Activated naive CD4-positive, alpha-beta T cell treated with anti-CD3 and anti-CD28 coated beads for 36 hours (primary cell): Measurements from ENCODE around the gene NOX5. TPM values are rescaled to one million over a fixed set of nuclear protein-coding genes. Genes with fewer than 3 reads are reported as not detected.
A peak's percentile ranks its signal among the peaks of the same experiment; 100 is the strongest.

Experiments
- CTCF ChIA-PET: fragments of 350-600 bp; sonication (Branson Sonifier 250); formaldehyde crosslinking; loops from one replicate; lab custom pipeline; 2021; ENCODE audit warnings: antibody characterized with exemption; lab: Charles Lee
- DNase-seq: peaks from one replicate; pipeline ENCODE4 v3.0.0-alpha.2; 2020
- H3K27ac Mint-ChIP-seq: one replicate; pipeline ENCODE4 v1.8.0; 2021; ENCODE audit warnings: mild to moderate bottlenecking, mixed read lengths
- H3K27me3 Mint-ChIP-seq: one replicate; pipeline ENCODE4 v1.8.0; 2021; ENCODE audit warnings: low read depth, mixed read lengths
- H3K36me3 Mint-ChIP-seq: one replicate; pipeline ENCODE4 v1.8.0; 2021; ENCODE audit warnings: low read depth, mixed read lengths
- H3K4me1 Mint-ChIP-seq: one replicate; pipeline ENCODE4 v1.8.0; 2021; ENCODE audit warnings: low read depth, mixed read lengths
- H3K4me3 Mint-ChIP-seq: one replicate; pipeline ENCODE4 v1.8.0; 2021; ENCODE audit warnings: mild to moderate bottlenecking, moderate library complexity, mixed read lengths
- H3K9me3 Mint-ChIP-seq: one replicate; pipeline ENCODE4 v1.8.0; 2021; ENCODE audit warnings: mixed read lengths
- intact Hi-C: fragments of 100-400 bp; cut with micrococcal nuclease; formaldehyde crosslinking; loops from one replicate; pipeline ENCODE4 v1.15.1; 2023
- total RNA-seq, 2 experiments: library from RNA; stranded (reverse); gene quantifications; one replicate each; pipeline ENCODE4 v1.2.3, GENCODE V29; 2021

NOX5 gene
- total RNA-seq, 2 experiments from 2014 or later: not detected

DNA sequence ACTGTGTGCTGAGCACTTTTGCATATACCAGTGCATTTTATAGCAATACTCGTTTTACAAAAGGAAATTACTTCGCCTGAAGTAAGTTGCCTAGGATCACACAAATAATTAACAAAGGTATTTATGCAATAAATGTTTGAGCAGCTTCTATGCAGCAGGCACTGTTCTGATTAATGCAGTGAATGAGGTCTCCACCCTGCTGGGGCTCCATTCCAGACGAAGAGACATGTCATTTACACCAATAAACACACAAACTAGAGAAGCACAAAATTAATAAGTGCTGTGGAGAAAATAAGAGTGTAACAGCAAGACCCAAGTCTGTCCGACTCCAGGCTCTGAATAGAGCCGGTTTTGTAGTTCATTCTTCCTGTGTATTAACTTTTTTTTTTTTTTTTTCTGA is 17.5 kb downstream of the NOX5 start:
- intact Hi-C loops: no loop called here
- Mint-ChIP-seq H3K27me3 (peaks cover 31% of the 10 kb centered on the region), H3K4me3 (peak overlapping the region; percentile 24), H3K9me3 (no peaks in the 10 kb centered on the region), H3K36me3 (no peaks in the 10 kb centered on the region), H3K4me1 (peaks cover 8% of the 10 kb centered on the region), H3K27ac (no peak overlapping the region)
- DNase-seq: no peak
- CTCF ChIA-PET: interaction anchor here (0.6 to 2.0 kb wide), 9 partner anchors 9 to 350 kb away, joined by 3 to 10 read pairs (median 4); no protein-coding TSS in a partner anchor

DNA sequence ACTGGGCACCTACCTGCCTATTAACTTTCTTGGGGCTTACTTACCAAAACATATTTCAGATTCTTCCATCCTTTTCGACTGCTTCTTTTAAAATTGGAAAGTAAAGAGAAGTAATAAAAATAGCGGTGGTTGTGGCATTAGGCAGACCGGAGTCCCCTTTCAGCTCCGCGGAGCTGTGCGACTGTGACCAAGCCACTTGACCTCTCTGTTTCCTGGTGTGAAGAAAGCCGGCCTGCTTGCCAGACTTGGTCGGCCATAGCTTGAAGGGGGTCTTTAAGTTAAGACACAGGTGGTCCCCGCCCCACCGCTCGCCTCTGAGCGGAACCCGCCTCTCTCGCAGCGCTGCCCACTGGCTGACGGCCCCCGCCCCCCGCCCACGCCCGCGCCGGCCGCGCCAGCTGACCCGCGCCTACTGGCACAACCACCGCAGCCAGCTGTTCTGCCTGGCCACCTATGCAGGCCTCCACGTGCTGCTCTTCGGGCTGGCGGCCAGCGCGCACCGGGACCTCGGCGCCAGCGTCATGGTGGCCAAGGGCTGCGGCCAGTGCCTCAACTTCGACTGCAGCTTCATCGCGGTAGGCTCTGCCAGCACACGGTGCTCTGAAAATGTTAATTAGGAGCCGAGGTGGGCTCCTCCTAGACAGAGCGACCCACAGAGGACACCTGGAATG is 18.3 kb downstream of the NOX5 start:
- Mint-ChIP-seq H3K4me1 (peaks cover 8% of the 10 kb centered on the region), H3K36me3 (no peaks in the 10 kb centered on the region), H3K27me3 (peaks cover 36% of the 10 kb centered on the region), H3K9me3 (no peaks in the 10 kb centered on the region), H3K4me3 (no peak overlapping the region), H3K27ac (no peak overlapping the region)
- CTCF ChIA-PET: interaction anchor here (2.0 kb wide), 1 partner anchor 26 kb away, joined by 10 read pairs; no protein-coding TSS in a partner anchor
- intact Hi-C loops: no loop called here
- no peak for DNase-seq

DNA sequence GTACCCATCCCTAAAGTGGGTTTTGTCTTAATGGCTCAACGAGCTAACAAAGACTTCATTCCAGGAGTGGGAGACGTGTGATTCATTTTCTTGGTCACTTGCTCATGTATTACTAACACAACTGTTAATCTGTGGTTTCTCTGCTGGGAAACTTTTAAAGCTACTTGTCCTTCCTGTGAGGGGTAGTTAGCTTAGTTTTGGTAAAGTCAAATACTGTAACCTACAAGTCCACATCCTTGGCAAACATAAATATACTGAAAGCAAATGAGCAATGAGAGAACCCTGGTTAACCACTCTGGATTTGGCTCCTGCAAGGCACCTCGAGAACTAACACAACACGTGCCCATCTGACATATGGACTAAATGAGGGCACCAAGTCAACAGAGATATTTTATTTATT is 19.9 kb downstream of the NOX5 start:
- peaks cover 8% of the 10 kb centered on the region for H3K4me1 Mint-ChIP-seq
- DNase-seq: no peak
- H3K4me3 Mint-ChIP-seq: no peak overlapping the region
- no peak overlapping the region for H3K27ac Mint-ChIP-seq
- H3K27me3 Mint-ChIP-seq: peaks cover 35% of the 10 kb centered on the region
- intact Hi-C loops: no loop called here
- H3K9me3 Mint-ChIP-seq: no peaks in the 10 kb centered on the region
- no peaks in the 10 kb centered on the region for H3K36me3 Mint-ChIP-seq
- CTCF ChIA-PET: interaction anchor here (0.7 to 1.0 kb wide), 4 partner anchors 12 to 423 kb away, joined by 3 read pairs; no protein-coding TSS in a partner anchor

DNA sequence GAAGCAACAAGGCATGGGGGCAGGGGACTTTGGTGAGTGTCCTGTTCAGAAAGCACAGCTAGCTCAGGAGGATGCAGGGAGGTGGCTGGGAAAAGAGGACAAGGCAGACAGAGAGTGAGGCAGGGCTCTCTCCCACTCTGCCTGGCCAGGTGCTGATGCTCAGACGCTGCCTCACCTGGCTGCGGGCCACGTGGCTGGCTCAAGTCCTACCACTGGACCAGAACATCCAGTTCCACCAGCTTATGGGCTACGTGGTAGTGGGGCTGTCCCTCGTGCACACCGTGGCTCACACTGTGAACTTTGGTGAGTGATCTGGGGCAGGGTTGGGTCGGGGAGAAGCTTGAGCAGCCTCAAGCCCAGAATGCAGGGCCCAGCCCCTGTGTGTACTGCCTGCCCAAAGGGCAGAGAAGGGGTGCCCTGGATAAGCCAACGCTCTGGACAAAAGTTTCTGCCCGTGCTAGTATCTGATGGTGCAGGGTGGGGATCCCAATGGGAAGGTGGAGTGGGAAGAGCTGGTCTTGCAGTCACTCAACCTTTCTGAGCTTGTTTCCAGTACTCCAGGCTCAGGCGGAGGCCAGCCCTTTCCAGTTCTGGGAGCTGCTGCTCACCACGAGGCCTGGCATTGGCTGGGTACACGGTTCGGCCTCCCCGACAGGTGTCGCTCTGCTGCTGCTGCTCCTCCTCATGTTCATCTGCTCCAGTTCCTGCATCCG is 20.9 kb downstream of the NOX5 start:
- H3K27ac Mint-ChIP-seq: no peak overlapping the region
- no peak overlapping the region for H3K4me3 Mint-ChIP-seq
- CTCF ChIA-PET: interaction anchor here (0.5 kb wide), 1 partner anchor 109 kb away, joined by 5 read pairs; no protein-coding TSS in a partner anchor
- DNase-seq: peak; percentile 23
- H3K9me3 Mint-ChIP-seq: no peaks in the 10 kb centered on the region
- H3K27me3 Mint-ChIP-seq: peaks cover 32% of the 10 kb centered on the region
- intact Hi-C loops: no loop called here
- H3K36me3 Mint-ChIP-seq: no peaks in the 10 kb centered on the region
- peaks cover 8% of the 10 kb centered on the region for H3K4me1 Mint-ChIP-seq

DNA sequence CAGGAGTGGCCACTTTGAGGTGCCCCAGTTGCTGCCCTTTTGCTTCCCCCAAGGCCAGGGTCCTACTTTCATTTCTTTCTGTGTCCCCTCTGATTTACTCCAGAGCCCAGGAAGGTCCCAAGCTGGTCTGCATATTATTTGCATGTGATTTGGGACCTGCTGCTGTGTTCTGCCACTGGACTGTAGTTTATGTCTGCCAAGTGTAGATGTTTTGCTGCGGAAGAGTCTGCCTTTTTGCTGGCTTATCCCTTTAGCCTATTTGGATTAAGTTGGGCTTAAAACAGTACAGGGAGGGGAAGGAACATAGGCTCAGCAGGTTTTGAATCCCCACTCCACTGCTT is 21.4 kb downstream of the NOX5 start:
- intact Hi-C loops: no loop called here
- H3K4me1 Mint-ChIP-seq: peaks cover 8% of the 10 kb centered on the region
- CTCF ChIA-PET: interaction anchor here (0.5 kb wide), 1 partner anchor 109 kb away, joined by 5 read pairs; no protein-coding TSS in a partner anchor
- DNase-seq: no peak
- H3K27me3 Mint-ChIP-seq: peaks cover 29% of the 10 kb centered on the region
- H3K36me3 Mint-ChIP-seq: no peaks in the 10 kb centered on the region
- no peaks in the 10 kb centered on the region for H3K9me3 Mint-ChIP-seq
- no peak overlapping the region for H3K27ac Mint-ChIP-seq
- no peak overlapping the region for H3K4me3 Mint-ChIP-seq

DNA sequence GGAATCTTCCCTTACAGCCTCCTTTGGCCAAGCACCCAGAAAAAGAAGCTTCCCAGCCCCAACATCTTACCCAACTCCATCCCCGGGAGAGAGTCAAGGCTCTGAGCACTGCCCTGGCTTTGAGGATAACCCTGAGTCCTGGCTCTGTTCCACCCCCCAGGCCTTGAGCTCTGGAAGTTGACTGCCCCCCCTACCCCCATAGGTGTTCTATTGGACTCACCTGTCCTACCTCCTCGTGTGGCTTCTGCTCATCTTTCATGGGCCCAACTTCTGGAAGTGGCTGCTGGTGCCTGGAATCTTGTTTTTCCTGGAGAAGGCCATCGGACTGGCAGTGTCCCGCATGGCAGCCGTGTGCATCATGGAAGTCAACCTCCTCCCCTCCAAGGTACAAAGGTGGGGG is 22.3 kb downstream of the NOX5 start:
- Mint-ChIP-seq H3K36me3 (no peaks in the 10 kb centered on the region), H3K4me1 (peaks cover 7% of the 10 kb centered on the region), H3K27ac (no peak overlapping the region), H3K4me3 (no peak overlapping the region), H3K9me3 (no peaks in the 10 kb centered on the region), H3K27me3 (peaks cover 26% of the 10 kb centered on the region)
- DNase-seq: no peak
- CTCF ChIA-PET: interaction anchor here (1.3 kb wide), 1 partner anchor 358 kb away, joined by 3 read pairs; no protein-coding TSS in a partner anchor
- intact Hi-C loops: no loop called here

DNA sequence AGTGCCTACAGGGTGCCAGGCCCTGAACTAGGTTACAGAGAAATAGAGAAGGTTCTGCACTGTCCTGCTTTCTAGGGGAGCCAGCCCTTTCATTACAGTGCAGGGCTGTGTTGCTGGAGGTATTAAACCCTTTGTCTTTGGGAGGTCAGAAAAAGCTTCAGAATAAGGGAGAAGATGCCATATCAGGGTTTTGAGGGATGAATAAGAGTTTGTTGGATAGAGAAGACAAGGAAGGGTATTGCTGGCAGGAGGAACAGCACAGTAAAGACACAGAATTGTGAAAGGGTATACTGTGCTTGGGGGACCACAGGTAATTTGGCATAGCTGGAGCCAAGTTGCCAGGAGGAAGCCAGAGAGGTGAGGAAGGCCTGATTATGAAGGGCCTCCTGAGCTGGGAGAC is 23.0 kb downstream of the NOX5 start:
- Mint-ChIP-seq H3K4me1 (peaks cover 4% of the 10 kb centered on the region), H3K4me3 (no peak overlapping the region), H3K9me3 (no peaks in the 10 kb centered on the region), H3K36me3 (no peaks in the 10 kb centered on the region), H3K27me3 (peaks cover 23% of the 10 kb centered on the region), H3K27ac (no peak overlapping the region)
- CTCF ChIA-PET: interaction anchor here (0.9 to 1.3 kb wide), 2 partner anchors 14 to 357 kb away, joined by 3 read pairs; no protein-coding TSS in a partner anchor
- intact Hi-C loops: no loop called here
- no peak for DNase-seq

DNA sequence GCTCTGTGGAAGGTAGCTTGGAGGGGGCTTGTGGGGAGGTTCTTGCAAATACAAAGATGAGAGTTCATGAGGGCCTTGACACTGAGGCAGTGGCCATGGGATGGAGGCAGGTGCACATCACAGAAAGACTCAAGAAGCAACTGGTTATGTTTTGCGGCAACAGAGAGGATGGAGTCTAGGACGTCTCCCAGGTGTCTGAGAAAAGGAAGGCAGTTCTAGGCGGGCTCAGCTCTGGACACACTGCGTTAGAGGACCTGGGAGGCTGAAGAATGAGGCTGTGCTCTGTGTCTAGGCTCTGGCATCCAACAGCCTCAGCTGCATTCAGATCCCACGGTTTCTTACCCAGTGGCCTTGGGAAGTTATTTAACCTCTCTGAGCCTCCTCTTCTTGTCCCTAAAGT is 23.5 kb downstream of the NOX5 start:
- H3K27ac Mint-ChIP-seq: no peak overlapping the region
- H3K27me3 Mint-ChIP-seq: peaks cover 20% of the 10 kb centered on the region
- H3K4me1 Mint-ChIP-seq: peaks cover 4% of the 10 kb centered on the region
- no peaks in the 10 kb centered on the region for H3K36me3 Mint-ChIP-seq
- no peak overlapping the region for H3K4me3 Mint-ChIP-seq
- CTCF ChIA-PET: interaction anchor here (0.9 kb wide), 1 partner anchor 14 kb away, joined by 3 read pairs; no protein-coding TSS in a partner anchor
- no peaks in the 10 kb centered on the region for H3K9me3 Mint-ChIP-seq
- no peak for DNase-seq
- intact Hi-C loops: no loop called here

DNA sequence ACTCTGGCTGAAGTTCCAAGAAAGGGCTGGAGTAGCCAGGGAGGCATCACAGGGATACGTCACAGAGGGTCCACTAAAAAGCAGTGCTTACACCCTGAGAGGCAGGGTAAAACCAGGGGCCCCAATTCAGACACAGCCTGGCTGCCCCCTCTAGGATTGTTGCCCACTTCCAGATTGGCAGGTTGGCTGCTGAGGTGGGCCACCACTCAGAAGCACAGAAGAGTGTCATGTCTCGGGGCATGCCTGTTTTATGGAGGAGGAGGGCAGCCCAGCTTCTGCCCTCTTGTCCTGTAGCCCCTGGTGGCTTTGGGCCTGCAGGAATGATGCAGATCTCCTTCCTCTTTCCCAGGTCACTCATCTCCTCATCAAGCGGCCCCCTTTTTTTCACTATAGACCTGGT is 24.0 kb downstream of the NOX5 start:
- Mint-ChIP-seq H3K9me3 (no peaks in the 10 kb centered on the region), H3K4me1 (peaks cover 4% of the 10 kb centered on the region), H3K4me3 (no peak overlapping the region), H3K27me3 (peaks cover 16% of the 10 kb centered on the region), H3K27ac (no peak overlapping the region), H3K36me3 (no peaks in the 10 kb centered on the region)
- DNase-seq: no peak
- CTCF ChIA-PET: no interaction called here
- intact Hi-C loops: no loop called here

DNA sequence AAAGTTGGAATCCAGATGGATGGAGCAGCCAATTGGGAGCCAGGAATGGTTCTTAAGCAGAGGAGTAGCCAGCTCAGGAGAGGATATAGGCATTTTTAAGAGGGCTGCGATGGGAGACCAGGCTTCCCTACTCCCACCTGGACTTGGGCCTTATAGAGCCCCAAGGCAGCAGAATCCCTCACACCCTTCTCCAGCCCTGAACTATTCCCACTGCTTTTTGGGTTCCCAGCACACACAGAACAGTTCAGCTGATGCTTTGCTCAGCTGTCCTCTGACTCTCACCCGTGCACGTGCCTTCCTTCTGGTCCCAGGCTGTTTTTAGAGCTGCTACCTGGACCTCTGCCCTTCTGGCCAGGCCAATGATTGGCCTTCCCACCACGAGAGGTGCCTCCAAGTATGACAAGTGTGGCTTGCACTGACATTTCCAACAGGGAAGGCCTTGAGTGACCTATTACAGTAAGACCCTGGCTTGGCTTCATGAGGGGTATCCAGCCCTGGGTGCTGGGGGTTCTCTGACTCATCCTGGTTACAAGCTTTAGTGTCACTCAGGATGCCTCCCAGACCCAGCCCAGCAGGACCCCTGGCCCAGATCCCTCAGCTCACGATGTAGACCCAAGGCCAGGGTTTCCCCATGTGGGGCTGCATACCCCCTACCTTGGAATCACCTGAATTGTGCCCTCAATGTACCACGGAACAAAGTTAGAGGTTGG is 25.2 kb downstream of the NOX5 start:
- H3K4me1 Mint-ChIP-seq: peaks cover 2% of the 10 kb centered on the region
- H3K27ac Mint-ChIP-seq: no peak overlapping the region
- H3K27me3 Mint-ChIP-seq: peaks cover 14% of the 10 kb centered on the region
- no peaks in the 10 kb centered on the region for H3K9me3 Mint-ChIP-seq
- H3K4me3 Mint-ChIP-seq: no peak overlapping the region
- no peaks in the 10 kb centered on the region for H3K36me3 Mint-ChIP-seq
- intact Hi-C loops: no loop called here
- CTCF ChIA-PET: interaction anchor here (0.7 to 2.0 kb wide), 2 partner anchors 8 to 13 kb away, joined by 4 to 9 read pairs; no protein-coding TSS in a partner anchor
- DNase-seq: no peak

DNA sequence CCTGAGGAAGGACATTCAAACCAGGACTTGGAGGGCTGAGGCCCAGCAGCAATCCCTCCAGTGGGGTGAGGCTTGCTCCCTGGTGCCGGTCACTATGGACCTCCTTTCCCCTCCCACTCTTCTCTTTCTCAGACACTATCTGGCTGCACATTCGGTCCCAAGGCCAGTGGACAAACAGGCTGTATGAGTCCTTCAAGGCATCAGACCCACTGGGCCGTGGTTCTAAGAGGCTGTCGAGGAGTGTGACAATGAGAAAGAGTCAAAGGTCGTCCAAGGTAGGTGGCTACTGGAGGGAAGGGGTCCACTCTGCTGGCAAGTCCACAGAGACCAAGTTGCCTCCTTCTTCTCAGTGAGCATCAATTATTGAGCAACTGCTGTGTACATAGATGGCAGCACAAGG is 28.0 kb downstream of the NOX5 start:
- Mint-ChIP-seq H3K9me3 (no peaks in the 10 kb centered on the region), H3K4me1 (no peaks in the 10 kb centered on the region), H3K36me3 (no peaks in the 10 kb centered on the region), H3K27ac (no peak overlapping the region), H3K27me3 (peaks cover 6% of the 10 kb centered on the region), H3K4me3 (no peak overlapping the region)
- CTCF ChIA-PET: no interaction called here
- intact Hi-C loops: no loop called here
- no peak for DNase-seq

DNA sequence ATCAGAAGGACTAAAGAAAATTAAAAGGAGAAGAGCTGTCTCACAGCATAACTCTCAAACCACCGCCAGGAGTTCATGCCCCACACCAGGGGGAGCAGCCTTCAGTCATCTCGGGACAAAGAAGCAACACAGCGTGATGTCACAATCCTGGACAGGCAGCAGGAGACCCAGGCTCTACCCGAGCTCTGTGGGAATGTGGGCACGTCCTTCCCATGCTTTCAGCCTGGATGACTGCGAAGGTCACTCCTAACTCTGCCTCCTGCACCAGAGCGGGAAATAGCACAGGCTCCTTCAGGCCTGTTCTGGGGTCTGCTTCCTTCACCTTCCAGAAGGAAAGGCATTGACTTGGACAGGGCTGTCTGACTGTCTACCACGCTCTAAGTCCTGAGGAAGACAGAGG is 31.3 kb downstream of the NOX5 start:
- Mint-ChIP-seq H3K36me3 (no peaks in the 10 kb centered on the region), H3K9me3 (no peaks in the 10 kb centered on the region), H3K4me1 (no peaks in the 10 kb centered on the region), H3K4me3 (no peak overlapping the region), H3K27me3 (peaks cover 3% of the 10 kb centered on the region), H3K27ac (no peak overlapping the region)
- DNase-seq: no peak
- intact Hi-C loops: no loop called here
- CTCF ChIA-PET: interaction anchor here (1.2 kb wide), 1 partner anchor 349 kb away, joined by 3 read pairs; no protein-coding TSS in a partner anchor
